ENCODE results near the gene DCAF7. TPM values are rescaled to one million over a fixed set of nuclear protein-coding genes. Genes with fewer than 3 reads are reported as not detected.
A peak's percentile ranks its signal among the peaks of the same experiment; 100 is the strongest.

DCAF7 gene
- total and polyA plus RNA-seq, 4 donors = 41.9 to 122 (median 80.2) TPM

DNA sequence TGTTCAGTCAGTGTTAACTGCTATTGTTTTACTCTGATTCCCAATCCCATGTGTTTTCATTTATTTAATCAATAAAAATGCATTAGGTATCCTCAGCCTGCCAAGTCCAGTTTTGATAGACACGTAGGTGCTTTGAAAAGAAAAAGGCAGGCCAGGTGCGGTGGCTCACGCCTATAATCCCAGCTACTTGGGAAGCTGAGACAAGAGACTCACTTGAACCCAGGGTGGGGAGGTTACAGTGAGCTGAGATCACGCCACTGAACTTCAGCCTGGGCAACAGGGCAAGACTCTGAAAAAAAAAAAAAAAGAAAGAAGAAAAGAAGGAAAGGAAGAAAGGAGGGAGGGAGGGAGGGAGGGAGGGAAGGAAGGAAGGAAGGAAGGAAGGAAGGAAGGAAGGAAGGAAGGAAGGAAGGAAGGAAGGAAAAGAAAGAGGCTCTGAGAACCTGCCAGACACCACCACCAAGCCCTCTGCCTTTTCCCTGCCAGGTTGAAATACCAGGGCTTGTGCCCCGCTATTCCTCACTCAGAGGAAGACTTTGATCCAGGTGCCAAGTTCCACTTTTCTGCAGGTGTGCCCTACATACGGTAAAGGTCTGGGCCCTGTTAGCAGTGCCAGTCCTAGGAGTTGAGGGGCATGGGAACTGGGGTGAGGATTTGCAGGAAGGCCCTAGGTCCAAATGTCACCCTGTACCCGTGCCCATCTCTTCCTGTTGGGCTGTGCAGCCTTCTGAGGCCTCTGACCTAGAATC lies 37.2 kb upstream of the DCAF7 start:
- Histone ChIP-seq H3K36me3 (ENCODE audit: control insufficient read depth, insufficient read depth, low read length) (no peaks in the 10 kb centered on the region), H3K4me3 (ENCODE audit: low read depth, low read length) (no peak overlapping the region), H3K27me3 (ENCODE audit: control insufficient read depth, insufficient read depth, low read length) (peaks cover 2% of the 10 kb centered on the region), H3K4me1 (ENCODE audit: control insufficient read depth, insufficient read depth, low read length) (no peaks in the 10 kb centered on the region), H3K27ac (ENCODE audit: low read depth, low read length) (no peak overlapping the region), H3K9me3 (ENCODE audit: control insufficient read depth, insufficient read depth, low read length) (no peaks in the 10 kb centered on the region)
- WGBS (ENCODE audit: insufficient coverage) = 85% methylated on average over 5 of the region's 7 CpGs
- DNase-seq (ENCODE audit: low read depth in 4 of 6, low spot score in 6 of 6) = no peak

DNA sequence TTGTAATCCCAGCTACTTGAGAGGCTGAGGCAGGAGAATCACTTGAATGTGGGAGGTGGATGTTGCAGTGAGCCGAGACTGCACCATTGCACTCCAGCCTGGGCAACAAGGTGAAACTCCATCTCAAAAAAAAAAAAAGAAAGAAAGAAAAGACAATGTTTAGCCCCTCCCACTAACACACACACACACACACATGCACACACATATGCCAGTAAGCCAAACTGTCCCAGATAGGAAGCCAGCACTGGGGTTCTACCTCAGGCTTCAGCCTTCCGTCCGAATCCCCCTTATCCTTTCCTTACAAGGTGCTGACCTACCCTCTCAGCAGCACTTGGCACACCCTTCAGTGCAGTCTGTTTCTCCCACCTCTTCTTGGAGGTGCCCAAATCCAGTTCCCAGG lies 35.8 kb upstream of the DCAF7 start:
- Histone ChIP-seq H3K4me3 (ENCODE audit: low read depth, low read length) (no peak overlapping the region), H3K27ac (ENCODE audit: low read depth, low read length) (no peak overlapping the region), H3K4me1 (ENCODE audit: control insufficient read depth, insufficient read depth, low read length) (peaks cover 1% of the 10 kb centered on the region), H3K27me3 (ENCODE audit: control insufficient read depth, insufficient read depth, low read length) (peaks cover 2% of the 10 kb centered on the region), H3K36me3 (ENCODE audit: control insufficient read depth, insufficient read depth, low read length) (no peaks in the 10 kb centered on the region), H3K9me3 (ENCODE audit: control insufficient read depth, insufficient read depth, low read length) (no peaks in the 10 kb centered on the region)
- WGBS (ENCODE audit: insufficient coverage) = 90% methylated on average over 2 of the region's 3 CpGs
- no peak for DNase-seq (ENCODE audit: low read depth in 4 of 6, low spot score in 6 of 6)

DNA sequence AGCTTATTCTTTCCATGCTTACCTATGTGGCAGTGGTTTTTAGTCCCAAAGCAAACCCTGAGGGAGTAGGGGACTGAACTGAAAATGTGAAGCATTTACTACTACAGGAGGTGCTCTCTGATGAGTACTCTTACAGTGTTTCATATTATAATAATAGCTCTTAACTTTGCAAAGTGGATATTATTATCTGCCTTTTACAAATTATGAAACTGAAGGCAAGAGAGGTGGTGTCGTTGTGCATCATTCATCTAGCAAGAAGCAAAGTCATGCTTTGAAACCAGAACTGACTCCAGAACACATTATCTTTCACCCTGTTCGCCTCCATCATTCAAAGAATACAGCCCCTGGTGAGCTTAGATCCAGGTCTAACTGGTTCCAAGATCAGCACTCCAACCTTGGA lies 35.3 kb upstream of the DCAF7 start:
- H3K9me3 ChIP-seq (ENCODE audit: control insufficient read depth, insufficient read depth, low read length) = no peaks in the 10 kb centered on the region
- H3K4me1 ChIP-seq (ENCODE audit: control insufficient read depth, insufficient read depth, low read length) = peaks cover 4% of the 10 kb centered on the region
- no peak overlapping the region for H3K4me3 ChIP-seq (ENCODE audit: low read depth, low read length)
- no peaks in the 10 kb centered on the region for H3K36me3 ChIP-seq (ENCODE audit: control insufficient read depth, insufficient read depth, low read length)
- no peak overlapping the region for H3K27ac ChIP-seq (ENCODE audit: low read depth, low read length)
- WGBS (ENCODE audit: insufficient coverage) = 76% methylated on average over 2 of the region's 2 CpGs
- no peak for DNase-seq (ENCODE audit: low read depth in 4 of 6, low spot score in 6 of 6)
- H3K27me3 ChIP-seq (ENCODE audit: control insufficient read depth, insufficient read depth, low read length) = peaks cover 2% of the 10 kb centered on the region

DNA sequence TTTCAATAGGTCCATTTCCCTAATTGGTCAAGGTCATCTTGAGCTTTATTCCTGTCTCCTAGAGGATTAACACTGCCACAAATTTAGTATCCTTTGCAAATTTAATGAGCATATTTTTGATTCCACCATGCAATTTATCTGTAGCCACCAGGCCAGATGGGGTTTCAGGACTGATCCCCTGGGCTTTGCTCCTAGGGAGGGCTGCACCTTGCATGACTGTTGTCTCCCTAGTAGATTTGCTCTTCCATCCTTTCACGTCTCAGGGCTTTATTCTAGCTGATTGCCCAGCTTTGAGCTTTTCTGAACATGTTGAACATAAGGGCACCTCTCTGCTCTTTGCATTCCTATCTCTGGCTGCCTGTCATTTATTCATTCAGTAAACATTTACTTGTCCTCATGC lies 34.9 kb upstream of the DCAF7 start:
- no peaks in the 10 kb centered on the region for H3K9me3 ChIP-seq (ENCODE audit: control insufficient read depth, insufficient read depth, low read length)
- 50% methylated on average over 1 of the region's 1 CpG for WGBS (ENCODE audit: insufficient coverage)
- H3K4me3 ChIP-seq (ENCODE audit: low read depth, low read length) = no peak overlapping the region
- H3K36me3 ChIP-seq (ENCODE audit: control insufficient read depth, insufficient read depth, low read length) = no peaks in the 10 kb centered on the region
- peaks cover 2% of the 10 kb centered on the region for H3K27me3 ChIP-seq (ENCODE audit: control insufficient read depth, insufficient read depth, low read length)
- peaks cover 5% of the 10 kb centered on the region for H3K4me1 ChIP-seq (ENCODE audit: control insufficient read depth, insufficient read depth, low read length)
- H3K27ac ChIP-seq (ENCODE audit: low read depth, low read length) = no peak overlapping the region
- no peak for DNase-seq (ENCODE audit: low read depth in 4 of 6, low spot score in 6 of 6)

DNA sequence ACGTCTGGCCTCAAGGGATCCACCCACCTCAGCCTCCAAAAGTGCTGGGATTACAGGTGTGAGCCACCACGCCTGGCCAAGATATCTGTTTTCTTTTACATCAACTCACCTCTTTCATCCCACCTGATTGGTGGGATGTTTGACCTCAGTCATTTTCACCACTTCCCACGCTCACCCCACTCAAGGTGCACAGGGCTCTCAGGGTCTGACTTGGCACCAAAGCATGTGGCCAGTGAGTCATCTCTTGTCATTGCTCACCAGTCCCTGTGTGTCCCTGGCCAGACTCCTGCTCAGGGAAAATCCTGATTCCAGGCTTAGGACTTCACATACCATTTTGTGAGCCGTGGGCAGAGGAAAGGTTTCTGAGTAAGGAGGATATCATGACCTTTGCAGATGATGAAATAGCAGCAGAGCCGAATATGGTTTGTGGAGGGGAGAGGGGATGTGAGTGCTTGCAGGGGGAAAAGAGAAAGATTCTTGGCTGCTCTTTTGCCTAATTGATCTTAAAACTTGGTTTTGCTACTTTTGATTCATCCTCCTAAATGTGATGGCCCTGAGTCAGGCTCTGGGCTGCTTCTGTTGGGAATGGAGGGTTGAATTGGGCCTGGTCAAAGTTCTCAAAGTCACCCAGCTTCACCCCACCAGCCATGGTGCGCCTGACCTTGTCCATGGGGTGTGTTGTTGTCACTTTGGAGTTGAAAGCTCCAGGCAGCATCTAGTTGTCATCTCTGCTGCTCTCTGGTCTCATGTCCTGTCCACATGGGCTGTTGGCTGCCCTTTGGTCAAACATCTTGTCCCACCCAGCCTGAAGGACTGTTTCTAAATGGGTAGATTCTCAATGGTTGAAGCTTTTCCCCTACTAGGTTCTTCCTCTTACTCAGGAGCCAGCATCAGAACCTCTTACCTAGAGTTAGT lies 33.1 kb upstream of the DCAF7 start:
- no peaks in the 10 kb centered on the region for H3K36me3 ChIP-seq (ENCODE audit: control insufficient read depth, insufficient read depth, low read length)
- peaks cover 4% of the 10 kb centered on the region for H3K27me3 ChIP-seq (ENCODE audit: control insufficient read depth, insufficient read depth, low read length)
- H3K4me3 ChIP-seq (ENCODE audit: low read depth, low read length) = no peak overlapping the region
- H3K27ac ChIP-seq (ENCODE audit: low read depth, low read length) = no peak overlapping the region
- H3K4me1 ChIP-seq (ENCODE audit: control insufficient read depth, insufficient read depth, low read length) = peaks cover 11% of the 10 kb centered on the region
- no peak for DNase-seq (ENCODE audit: low read depth in 4 of 6, low spot score in 6 of 6)
- H3K9me3 ChIP-seq (ENCODE audit: control insufficient read depth, insufficient read depth, low read length) = no peaks in the 10 kb centered on the region
- WGBS (ENCODE audit: insufficient coverage) = 89% methylated on average over 4 of the region's 6 CpGs

DNA sequence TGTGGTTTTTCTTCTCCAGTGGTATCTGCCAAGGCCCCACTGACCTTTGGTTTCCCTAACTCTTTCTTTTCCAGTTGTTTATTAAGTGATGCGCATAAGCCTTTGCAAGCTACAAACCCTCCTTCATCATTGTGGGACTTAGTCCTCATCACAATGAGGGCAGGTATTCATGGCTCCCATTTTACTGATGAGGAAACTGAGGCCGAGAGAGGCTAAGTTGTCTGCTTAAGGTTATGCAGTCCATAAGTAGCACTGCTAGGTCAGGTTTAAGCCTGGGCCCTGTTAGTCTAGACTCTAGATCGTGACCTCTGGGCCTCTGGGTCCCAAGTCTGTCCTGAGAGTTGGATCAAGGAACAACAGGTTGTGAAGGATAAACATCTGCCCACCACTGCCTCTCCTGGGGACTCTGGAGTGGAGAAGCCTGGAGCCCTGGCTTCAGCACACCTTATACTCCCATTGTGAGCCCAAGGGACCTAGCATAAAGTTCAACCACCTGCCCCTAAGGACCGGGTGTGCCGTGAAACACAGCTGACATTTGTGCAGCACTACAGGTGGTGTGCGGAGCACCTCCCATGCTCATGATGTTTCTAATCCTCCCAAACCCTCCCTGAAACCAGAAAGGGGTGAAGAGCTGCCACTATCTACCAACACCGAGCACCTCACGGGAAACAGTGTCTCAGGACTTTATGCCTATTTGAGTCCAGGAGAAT lies 32.3 kb upstream of the DCAF7 start:
- no peak for DNase-seq (ENCODE audit: low read depth in 4 of 6, low spot score in 6 of 6)
- 64% methylated on average over 5 of the region's 8 CpGs for WGBS (ENCODE audit: insufficient coverage)
- peaks cover 6% of the 10 kb centered on the region for H3K27me3 ChIP-seq (ENCODE audit: control insufficient read depth, insufficient read depth, low read length)
- no peak overlapping the region for H3K27ac ChIP-seq (ENCODE audit: low read depth, low read length)
- H3K36me3 ChIP-seq (ENCODE audit: control insufficient read depth, insufficient read depth, low read length) = no peaks in the 10 kb centered on the region
- no peak overlapping the region for H3K4me3 ChIP-seq (ENCODE audit: low read depth, low read length)
- H3K4me1 ChIP-seq (ENCODE audit: control insufficient read depth, insufficient read depth, low read length) = peaks cover 13% of the 10 kb centered on the region
- H3K9me3 ChIP-seq (ENCODE audit: control insufficient read depth, insufficient read depth, low read length) = no peaks in the 10 kb centered on the region

DNA sequence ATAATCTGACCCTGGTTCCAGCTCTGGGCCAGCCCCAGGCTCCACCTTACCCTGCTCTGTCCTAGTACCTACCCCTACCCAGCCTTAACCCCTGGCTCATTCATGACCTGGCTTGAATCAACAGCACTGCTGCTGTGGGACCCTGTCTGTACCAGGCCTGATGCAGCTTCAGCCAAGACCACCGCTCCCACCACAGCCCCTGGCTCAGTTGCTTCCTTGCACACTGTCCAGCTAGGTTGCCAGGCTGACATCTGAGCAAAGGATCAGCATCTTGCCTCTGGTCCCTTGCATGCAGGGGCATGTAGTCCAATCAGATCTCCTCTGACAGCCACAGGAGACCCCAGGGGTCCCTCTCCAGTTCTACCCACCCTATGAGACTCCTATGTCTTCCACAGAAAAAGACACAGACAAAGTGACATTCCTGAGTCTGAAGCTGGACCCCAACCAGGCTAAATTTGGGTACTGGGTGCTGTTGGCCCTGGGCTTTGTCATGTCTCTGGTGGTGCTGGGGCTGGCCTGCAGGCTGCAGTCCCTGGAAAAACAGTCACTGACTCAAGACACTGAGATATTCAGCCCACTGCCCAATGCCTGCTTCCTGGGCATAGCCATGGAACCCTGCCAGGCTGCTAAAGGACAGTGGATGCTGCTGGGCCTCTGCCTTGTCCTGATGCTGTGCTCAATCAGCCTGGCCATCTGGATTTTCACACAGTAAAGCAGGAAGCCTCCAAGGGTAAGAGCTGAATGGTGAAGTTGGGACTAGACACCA lies 31.0 kb upstream of the DCAF7 start:
- 94% methylated on average over 1 of the region's 1 CpG for WGBS (ENCODE audit: insufficient coverage)
- DNase-seq (ENCODE audit: low read depth in 4 of 6, low spot score in 6 of 6) = peak in 2 of 6 donors; percentile 8 to 19
- Histone ChIP-seq H3K27me3 (ENCODE audit: control insufficient read depth, insufficient read depth, low read length) (peaks cover 12% of the 10 kb centered on the region), H3K4me1 (ENCODE audit: control insufficient read depth, insufficient read depth, low read length) (peaks cover 23% of the 10 kb centered on the region), H3K9me3 (ENCODE audit: control insufficient read depth, insufficient read depth, low read length) (no peaks in the 10 kb centered on the region), H3K4me3 (ENCODE audit: low read depth, low read length) (no peak overlapping the region), H3K36me3 (ENCODE audit: control insufficient read depth, insufficient read depth, low read length) (no peaks in the 10 kb centered on the region), H3K27ac (ENCODE audit: low read depth, low read length) (no peak overlapping the region)

DNA sequence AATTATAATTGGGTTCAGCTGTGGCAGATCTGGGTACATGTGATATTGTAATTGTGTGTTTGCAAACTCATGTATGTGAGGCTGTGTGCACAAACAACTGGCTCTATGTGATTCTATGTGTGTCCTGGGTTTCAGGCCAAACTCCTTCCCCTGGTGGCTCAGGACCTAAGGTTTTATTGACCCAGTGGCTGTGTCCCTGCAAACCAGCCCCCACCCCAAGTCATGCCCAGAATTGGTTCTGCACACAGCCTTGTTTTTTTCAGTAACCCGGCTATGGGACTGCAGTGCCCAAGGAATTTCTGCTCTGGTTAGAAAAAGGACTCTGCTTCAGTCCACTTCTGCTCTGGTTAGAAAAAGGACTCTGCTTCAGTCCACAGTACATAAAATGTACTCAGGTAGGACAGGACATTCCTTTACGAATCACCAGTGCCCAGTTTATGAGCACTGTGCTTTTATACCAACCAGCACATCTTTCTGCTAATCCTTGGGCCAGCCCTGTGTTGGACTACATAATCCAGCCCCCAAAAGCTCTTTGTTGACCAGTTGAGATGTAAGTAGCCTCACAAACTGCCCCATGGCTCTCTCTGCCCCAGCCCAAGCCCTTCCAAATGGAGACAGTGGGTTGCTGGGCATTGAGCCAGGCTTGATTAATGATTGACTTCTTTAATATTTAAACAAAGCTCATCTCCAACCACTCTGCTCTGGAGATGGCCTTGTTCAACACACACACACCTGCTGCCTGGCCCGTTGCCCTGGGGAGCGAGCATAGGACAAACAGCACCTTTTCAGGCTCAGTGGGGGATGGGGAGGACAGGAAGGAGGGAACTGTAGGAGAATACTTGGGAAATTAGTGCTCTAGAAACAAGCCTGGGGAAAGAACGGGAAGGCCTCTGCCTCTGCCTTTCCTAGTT lies 30.1 kb upstream of the DCAF7 start:
- peaks cover 18% of the 10 kb centered on the region for H3K27me3 ChIP-seq (ENCODE audit: control insufficient read depth, insufficient read depth, low read length)
- H3K4me1 ChIP-seq (ENCODE audit: control insufficient read depth, insufficient read depth, low read length) = peaks cover 23% of the 10 kb centered on the region
- WGBS (ENCODE audit: insufficient coverage) = 43% methylated on average over 2 of the region's 5 CpGs
- no peaks in the 10 kb centered on the region for H3K9me3 ChIP-seq (ENCODE audit: control insufficient read depth, insufficient read depth, low read length)
- H3K36me3 ChIP-seq (ENCODE audit: control insufficient read depth, insufficient read depth, low read length) = no peaks in the 10 kb centered on the region
- no peak overlapping the region for H3K27ac ChIP-seq (ENCODE audit: low read depth, low read length)
- H3K4me3 ChIP-seq (ENCODE audit: low read depth, low read length) = no peak overlapping the region
- DNase-seq (ENCODE audit: low read depth in 4 of 6, low spot score in 6 of 6) = peak in 1 of 6 donors; percentile 48

Data from spinal cord (tissue), 10 donors.